ENCODE measurements around the gene PIGS. TPM values are rescaled to one million over a fixed set of nuclear protein-coding genes. Genes with fewer than 3 reads are reported as not detected.
"Not testable (repeated sequence)": the region's sequence is repeated elsewhere in the genome, so short reads cannot be mapped to it uniquely, and the experiment has no call there.

The PIGS gene
- 50.8 and 64.4 TPM in 2 replicates for total RNA-seq (2014; rRNA removed; shearing (Covaris generic))

DNA sequence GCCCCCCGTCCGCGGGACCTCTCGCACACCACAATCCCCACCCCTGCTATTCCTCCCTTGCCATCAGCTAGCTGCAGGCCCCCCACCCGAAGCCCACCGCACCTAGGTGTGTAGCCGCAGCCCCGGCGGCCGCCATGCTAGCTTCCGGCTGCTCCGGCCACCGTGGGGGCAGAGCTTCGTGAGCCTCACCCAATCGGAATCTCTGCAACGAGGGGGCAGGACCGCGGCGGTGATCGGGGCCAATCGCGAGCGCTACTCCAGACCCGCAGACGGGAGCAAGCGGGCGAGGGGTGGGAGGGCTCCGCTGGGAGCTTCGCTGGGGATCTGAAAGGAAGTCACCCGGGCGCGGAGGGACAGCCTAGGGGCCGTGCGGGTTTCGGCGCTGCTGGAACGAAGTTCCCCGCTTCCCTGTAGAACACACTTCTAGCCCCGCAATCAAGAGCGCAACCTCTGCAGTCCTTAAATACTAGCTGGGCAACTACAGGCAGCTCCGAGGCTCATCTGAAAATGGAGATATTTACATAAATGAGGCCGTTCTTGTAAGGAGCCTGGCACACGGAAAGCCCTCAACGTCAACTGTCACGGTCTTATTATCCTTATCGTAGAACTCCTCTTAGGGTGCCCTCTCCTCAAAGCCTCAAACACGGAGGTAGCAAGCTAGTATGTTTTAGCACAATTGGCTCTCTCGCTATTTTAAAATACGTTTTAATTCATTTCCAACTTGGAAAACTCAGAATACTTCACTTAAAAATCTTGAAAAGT is at the start of gene PIGS:
PIGS (minus strand) TSS at position 164 of the 762 bp plus-strand sequence; CDS start at position 136, 28 bp downstream.
- DNase-seq (ENCODE audit: low spot score) = peak; percentile 96
- in situ Hi-C loops (cut with HindIII; ENCODE audit: low sequenced_read_pairs) = no loop called here

DNA sequence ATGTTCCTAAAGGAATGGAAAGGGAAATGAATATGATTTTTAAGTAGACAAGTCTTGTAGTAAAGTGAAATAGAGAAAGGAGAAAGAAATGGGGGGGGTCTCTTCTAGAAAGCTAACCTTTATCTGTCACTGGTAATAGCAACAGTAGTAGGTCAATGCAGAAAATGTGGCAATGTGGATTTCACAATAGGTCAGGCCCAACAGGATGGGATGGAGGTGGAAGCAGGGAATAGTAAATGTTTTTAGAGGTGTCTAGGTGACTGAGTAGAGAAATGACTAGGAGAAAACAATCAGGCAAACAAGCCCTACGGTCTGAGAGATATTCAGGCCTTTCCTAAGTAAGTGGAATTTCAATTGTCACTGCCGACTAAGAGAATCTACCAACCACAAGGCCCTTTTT is 48.7 kb upstream of the PIGS start:
- DNase-seq (ENCODE audit: low spot score) = no peak
- in situ Hi-C loops (cut with HindIII; ENCODE audit: low sequenced_read_pairs) = no loop called here

DNA sequence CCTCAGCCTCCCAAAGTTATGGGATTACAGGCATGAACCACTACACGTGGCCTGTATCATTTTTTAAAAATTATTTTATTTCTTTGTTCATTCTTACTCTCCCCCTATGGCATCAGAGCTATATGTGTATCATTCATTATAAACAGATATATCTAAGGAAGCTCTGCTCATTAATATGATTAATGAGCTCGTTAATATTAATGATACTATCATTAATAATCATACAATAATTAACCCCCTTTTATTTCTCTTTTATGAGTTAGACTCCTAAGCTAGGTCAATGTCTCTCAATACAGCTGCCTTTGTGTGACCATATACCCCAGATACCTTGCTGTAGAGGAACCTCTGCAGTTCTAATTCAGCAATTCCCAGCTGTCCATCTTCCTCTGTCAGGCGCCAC is 47.1 kb upstream of the PIGS start:
- in situ Hi-C loops (cut with HindIII; ENCODE audit: low sequenced_read_pairs) = no loop called here

DNA sequence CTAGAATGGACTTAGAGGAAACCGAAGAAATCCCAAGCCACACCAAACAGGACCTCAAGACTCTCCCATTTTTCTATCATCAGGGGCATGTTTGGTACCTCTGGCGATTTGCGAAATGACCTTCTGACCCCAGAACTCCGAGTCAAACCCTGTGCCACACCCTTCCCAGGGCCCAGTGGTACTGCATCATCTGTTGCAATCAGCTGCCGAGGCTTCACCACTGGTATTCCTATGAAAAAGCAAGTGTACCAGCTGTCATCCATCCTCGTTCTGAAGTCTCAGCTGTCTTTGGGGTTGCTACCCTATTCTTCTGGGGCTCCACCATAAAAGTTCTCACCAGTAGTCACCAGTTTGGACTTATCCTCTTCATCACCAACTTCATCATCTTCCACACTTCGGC is 45.0 kb upstream of the PIGS start:
- no peak for DNase-seq (ENCODE audit: low spot score)
- in situ Hi-C loops (cut with HindIII; ENCODE audit: low sequenced_read_pairs) = no loop called here

More for the DNA sequence above, 47.1 kb upstream of the PIGS start:
- DNase-seq (ENCODE audit: low spot score) = no peak

DNA sequence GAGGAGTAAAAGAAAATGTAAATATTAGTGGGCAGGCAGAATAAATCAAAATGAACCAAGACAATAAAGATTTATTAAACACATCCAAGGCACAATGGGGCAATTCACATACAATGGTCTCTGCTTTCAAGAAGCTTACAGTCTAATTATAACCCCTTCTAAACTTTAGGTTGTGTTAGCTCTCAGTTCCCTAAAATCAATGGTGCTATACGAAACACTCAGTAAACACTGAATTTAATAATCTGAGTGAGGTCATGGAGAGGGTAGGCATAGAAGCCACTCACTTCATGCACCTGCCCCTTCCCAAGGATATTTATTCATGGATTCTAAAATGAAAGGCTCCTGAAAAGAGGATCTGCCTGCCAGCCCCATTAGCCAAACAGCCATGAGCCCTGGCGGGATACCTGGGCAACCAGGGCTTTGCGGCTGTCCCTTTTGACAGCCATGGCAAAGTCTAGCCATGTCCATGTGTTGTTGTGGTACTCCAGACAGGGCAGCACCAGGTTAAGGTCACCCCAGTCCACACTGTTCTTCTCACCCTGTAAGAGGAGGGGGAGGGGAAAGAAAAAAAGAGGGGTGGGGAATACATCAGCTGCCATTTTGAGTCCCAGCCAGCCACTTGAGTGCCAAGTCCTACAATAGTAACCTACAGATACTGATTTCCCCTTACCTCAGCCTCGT is 44.1 kb upstream of the PIGS start:
- no peak for DNase-seq (ENCODE audit: low spot score)
- in situ Hi-C loops (cut with HindIII; ENCODE audit: low sequenced_read_pairs) = no loop called here

DNA sequence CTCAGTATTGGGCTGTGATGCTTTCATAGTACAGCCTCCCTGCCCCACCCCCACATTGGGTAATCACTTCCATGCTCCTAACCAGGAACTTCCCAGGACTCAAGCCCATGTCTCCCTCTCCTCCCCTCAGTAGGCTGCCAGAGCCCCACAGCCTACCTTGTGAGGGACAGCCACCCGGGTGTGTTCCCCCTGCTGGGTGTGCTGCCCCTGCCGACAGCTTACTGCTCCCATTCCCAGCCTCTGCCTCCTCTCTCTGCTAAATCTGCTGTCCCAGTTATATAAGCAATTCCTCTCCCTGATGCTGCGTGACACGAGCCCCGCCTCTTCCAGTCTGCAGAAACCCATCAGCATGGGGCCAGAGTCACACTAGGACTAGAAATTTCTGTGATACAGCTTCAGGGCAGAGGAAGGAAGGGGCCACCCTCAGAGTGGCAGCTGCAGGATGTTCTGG is 42.6 kb upstream of the PIGS start, which contains the start of gene RSKR:
RSKR (minus strand) TSS at position 255 of the 451 bp plus-strand sequence; CDS start at position 231, 24 bp downstream.
- in situ Hi-C loops (cut with HindIII; ENCODE audit: low sequenced_read_pairs) = no loop called here
- DNase-seq (ENCODE audit: low spot score) = peak; percentile 54

DNA sequence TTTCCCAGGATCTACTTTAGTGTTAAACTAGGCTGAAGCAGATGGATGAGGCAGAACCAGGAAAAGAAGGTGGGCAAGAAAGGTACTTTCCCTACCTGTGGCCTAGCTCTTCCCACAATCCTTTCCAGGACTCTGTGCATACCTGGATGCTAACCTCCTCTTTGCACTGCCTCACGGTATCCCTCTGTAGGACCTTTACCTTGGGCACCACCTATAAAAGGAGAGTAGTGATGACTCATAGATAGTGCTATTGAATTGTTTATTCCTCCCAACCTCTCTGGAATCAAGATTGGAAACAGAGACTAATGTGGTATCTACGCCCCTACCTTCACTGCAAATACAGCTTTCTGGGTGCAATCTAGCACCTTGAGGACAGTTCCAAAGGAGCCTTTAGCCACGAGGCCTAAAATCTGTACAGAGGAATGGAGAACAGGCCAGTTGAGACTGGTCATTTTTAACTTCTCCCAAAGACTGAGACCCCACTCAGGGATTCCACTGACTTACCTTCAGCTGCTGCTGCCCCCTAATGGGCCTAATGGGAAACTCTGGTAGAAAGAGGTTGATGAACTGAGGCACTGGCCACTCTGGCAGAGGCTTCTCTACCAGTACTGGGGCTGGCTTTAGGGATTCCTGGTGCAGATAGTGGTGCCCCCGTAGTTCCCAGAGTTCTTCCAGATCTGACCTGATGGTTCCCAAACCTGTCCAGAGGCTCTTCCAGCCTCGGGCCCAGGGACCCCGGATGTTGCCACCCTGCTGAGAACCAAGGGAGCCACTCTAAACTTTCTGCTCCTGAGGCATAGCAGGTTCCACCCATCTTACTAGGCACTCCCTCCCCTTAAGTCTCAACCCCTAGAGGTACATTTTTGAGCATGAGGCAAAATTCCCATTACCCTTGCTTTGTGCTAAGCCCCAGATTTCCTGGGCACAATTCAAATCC is 41.9 kb upstream of the PIGS start:
- peak; percentile 59 for DNase-seq (ENCODE audit: low spot score)
- in situ Hi-C loops (cut with HindIII; ENCODE audit: low sequenced_read_pairs) = no loop called here

DNA sequence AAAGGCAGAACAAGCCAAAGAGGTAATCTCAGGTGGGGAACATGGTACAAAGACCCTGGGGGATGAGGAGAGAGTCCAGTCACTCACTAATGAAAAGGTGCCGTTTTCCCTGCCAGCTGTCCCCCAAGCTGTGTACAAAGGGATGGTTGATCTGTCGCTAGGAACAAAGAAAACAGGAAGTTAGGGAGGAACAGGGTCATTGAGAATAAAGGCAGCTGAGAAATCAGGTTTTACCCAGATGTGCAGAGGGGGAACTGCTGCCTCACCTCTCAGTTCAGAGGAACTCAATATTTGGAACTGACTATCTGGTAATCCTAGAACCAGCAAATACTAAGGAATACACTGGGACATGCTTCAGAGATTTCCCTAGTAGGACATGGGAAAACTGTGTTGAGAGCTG is 41.2 kb upstream of the PIGS start:
- in situ Hi-C loops (cut with HindIII; ENCODE audit: low sequenced_read_pairs) = no loop called here

DNA sequence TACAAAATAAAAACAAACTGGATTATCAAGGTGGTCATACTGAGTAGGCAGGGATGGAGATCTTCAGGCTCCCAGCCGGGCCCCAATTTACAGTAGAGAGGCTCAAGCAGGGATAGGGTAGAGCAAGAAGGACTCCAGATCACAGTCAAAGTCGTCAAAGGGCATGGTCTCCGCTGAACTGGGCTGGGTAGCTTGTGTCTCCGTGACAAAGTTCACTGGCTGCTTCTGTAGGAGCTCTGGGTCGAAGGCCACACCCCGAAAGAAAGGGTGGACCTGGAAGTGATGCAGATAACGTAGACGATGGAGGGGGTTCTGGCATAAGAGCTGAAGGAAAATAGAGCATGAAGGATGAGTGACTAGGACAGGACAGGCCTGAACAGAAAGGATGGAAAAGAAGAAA is 39.1 kb upstream of the PIGS start:
- no peak for DNase-seq (ENCODE audit: low spot score)
- in situ Hi-C loops (cut with HindIII; ENCODE audit: low sequenced_read_pairs) = no loop called here

More for the DNA sequence above, 41.2 kb upstream of the PIGS start:
- DNase-seq (ENCODE audit: low spot score) = no peak

DNA sequence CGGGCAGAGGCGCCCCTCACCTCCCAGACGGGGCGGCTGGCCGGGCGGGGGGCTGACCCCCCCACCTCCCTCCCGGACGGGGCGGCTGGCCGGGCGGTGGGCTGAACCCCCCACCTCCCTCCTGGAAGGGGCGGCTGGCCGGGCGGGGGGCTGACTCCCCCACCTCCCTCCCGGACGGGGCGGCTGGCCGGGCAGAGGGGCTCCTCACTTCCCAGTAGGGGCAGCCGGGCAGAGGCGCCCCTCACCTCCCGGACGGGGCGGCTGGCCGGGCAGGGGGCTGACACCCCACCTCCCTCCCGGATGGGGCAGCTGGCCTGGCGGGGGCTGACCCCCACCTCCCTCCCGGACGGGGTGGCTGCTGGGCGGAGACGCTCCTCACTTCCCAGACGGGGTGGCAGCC is 32.7 kb upstream of the PIGS start:
- in situ Hi-C loops (cut with HindIII; ENCODE audit: low sequenced_read_pairs) = not testable (repeated sequence)

DNA sequence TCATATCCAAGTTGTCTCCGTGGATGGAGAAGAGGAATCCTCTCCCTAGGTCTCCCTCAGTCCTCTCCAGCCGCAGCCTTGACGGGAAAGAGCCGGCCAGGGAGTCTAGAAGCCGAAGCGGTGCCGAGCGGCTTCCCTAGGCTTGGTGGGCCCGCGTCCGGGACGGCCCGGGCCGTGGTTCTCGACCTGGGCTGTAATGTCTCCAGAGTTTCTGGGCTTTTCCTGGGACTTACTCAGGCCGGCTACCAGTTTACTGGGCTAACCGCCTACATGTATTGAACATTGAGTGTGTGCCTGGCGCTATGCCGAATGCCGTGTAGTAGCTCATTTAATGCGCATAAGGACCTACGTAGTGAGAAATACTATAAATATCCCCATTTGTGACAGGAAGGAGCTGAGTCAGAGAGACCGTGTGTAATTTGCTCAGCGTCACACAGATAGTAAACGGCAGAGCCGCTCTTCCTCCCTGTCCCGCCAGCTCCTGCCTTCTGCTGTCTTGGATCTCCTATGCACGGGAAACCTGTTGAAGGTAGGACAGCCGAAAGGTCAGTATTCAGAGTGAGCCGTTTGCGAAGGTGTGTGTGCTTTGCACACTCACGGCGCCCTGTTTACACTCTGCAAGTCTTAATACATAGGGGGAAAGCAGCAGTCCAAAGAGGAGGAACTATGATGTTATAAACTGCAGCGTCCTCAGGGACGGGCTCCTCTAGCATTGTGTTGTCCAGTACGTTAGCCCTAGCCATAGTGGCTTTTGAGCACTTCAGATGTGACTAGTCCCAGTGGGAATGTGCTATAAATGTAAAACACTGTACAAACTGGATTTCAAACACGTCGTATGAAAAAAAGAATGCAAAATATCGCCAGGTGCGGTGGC is 28.2 kb upstream of the PIGS start:
- in situ Hi-C loops (cut with HindIII; ENCODE audit: low sequenced_read_pairs) = no loop called here
- peak; percentile 69 for DNase-seq (ENCODE audit: low spot score)

More for the DNA sequence above, 32.7 kb upstream of the PIGS start:
- not testable (repeated sequence) for DNase-seq (ENCODE audit: low spot score)

DNA sequence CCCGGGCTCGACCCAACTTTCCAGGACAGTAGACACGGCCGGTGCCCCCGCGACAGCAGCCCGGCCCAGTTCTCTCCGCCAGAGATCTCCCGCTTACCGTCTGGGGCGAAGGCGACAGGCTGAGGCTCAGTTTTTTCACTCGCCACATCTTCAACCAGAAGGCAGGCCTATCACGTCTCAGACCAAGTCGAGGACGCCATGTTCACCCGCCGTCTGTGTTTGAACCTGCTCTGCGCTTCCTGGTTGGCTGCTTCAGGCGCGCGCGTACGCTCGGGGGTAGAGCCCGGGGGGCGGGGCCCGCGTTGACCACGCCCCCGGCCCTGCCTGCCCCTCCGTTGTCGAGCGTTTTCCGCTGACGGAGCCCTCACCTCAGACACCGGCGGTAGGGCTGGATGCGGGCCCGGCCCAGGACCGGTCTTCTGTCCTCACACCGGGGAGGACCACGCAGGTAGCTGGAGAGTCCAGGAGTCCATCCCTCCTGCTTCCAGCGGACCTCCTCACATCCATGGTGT is 27.5 kb upstream of the PIGS start, which contains the start of gene SPAG5:
SPAG5 (minus strand) TSS at position 227 of the 512 bp plus-strand sequence; CDS start at position 148, 79 bp downstream.
- peak; percentile 93 for DNase-seq (ENCODE audit: low spot score)
- in situ Hi-C loops (cut with HindIII; ENCODE audit: low sequenced_read_pairs) = no loop called here

DNA sequence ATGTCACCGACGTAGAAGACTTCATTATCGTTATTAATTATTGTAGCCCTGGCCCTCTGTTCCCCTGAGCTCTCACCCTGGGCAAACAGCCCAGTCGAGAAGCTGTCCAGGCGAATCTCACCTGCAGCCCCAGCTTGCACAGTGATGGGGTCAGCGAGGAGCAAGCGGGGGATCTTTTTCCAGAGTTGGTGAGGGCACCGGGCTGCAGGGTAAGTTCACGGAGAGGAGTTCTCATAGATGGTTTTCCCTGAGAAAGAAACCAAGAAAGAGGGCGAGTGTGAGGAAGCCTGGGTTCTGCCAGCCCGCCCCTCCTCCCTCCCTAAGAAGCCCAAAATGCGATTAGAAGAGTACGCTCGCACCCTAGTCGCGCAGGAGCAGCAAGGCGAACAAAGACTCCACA is 27.1 kb upstream of the PIGS start:
- no peak for DNase-seq (ENCODE audit: low spot score)
- in situ Hi-C loops (cut with HindIII; ENCODE audit: low sequenced_read_pairs) = no loop called here

DNA sequence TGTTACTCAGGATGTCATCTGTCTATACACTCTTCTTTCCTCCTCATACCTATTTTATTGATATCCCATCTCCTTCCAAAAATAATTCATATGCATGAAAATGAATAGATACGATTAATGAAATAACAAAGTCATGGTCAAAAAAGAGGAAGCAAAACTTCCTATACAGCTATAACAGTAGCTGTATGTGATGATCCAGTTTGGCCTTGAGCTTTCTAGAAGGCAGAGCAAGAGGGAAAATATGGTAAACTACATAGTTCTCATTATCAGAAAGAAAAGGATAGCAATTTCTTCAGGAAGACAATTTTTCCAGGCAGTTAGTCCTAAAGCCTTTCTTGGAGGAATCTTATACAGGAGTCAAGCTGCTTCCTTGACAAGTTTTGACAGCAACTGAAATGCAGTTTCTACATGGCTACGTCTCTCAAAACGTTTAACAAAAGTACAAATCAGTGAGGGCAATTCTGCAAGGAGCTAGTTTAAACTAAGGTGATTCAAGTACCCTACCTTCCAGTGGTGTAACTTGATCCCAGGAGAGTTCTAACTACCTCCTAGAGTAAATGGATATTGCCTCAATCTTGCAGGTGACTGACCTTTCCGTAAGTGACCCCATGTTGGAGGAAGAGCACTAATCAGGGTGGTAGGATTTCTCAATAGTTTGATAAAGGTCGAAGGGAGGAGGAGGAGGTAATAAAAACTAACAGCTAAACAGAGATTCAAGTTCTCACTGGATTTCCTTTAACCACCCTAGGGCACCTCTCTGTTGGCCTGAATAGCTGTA is 26.5 kb upstream of the PIGS start:
- in situ Hi-C loops (cut with HindIII; ENCODE audit: low sequenced_read_pairs) = no loop called here
- DNase-seq (ENCODE audit: low spot score) = no peak

DNA sequence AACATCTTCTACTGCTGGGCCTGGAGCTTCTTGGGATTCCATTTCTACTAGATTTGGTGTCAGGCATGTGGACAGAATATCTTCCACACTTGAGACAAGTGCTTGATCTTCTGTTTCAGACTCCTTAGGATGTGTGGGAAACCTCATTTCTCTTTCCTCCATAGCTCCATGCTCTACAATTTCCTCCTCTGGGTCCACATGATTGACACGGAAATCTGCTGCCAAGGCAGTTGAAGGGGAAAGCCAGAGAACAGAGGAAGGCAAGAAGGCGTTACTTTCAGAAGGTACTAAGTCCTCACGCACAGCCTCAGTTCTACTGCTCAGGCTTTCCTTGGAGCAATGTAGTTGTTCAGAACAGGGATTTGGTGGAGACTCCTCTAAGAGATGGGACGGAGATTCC is 20.9 kb upstream of the PIGS start:
- DNase-seq (ENCODE audit: low spot score) = no peak
- in situ Hi-C loops (cut with HindIII; ENCODE audit: low sequenced_read_pairs) = no loop called here

DNA sequence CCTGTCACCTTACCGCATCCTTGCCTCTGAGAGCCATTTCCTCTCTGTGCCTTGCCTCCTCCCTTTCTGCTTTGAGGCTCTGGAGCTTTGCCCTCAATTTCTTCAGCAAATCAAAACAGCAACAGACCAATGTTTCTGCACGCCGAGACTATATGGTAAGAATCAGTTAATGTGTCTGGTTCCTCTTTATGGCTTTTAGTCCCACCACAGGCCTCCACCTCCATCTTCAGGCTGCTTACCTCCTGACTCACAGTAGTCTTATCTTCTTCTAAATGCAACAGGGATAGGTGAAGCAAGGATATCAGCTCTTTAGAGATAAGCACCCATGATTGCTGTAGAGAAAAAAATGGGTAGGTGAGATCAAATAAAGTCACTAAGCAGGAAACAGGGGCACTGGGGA is 14.5 kb upstream of the PIGS start:
- in situ Hi-C loops (cut with HindIII; ENCODE audit: low sequenced_read_pairs) = no loop called here
- no peak for DNase-seq (ENCODE audit: low spot score)

DNA sequence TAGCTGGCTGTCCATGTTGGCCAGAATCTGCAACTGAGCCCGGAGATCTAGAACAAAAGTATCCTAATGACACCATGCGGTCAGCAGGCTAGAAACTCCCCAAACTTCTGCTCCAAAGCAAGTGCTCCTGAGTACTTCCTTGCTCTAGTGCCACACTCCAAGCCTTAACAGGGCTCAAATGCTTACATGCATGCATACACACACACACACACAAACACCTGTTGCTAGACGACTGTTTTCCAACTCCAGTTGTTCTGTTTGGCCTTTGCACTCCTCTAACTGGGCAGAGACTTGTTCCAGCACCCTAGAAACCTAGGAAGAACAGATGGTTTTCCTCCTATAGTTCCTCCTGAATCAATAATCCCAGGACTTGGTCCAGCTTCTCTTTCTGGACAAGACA is 13.1 kb upstream of the PIGS start:
- in situ Hi-C loops (cut with HindIII; ENCODE audit: low sequenced_read_pairs) = no loop called here
- no peak for DNase-seq (ENCODE audit: low spot score)

Measured in G401 (cell line).